Measurements from ENCODE around the gene GPANK1. TPM values are rescaled to one million over a fixed set of nuclear protein-coding genes. Genes with fewer than 3 reads are reported as not detected.

GPANK1 gene
- total RNA-seq, 1 donor from 2014 or later, result 16.2 TPM

Small RNAs within 50 kb of the gene (small RNA-seq; reads per million reads assigned to genes)
- gene MIR4646 (not detected), gene MIR6832 (not detected), gene RF00019 (not detected), gene SNORA38 (3.2 reads per million, percentile 88 among the genes with 10 or more reads in this experiment), gene UQCRHP1 (not detected)

Other genes with a start within 250 kb of the GPANK1 start
- 0.52 TPM for gene MICB, start 166.9 kb downstream of the GPANK1 start, total RNA-seq
- gene MCCD1, start 136.0 kb downstream of the GPANK1 start, total RNA-seq, result not detected
- 436 TPM for gene DDX39B, start 123.0 kb downstream of the GPANK1 start, total RNA-seq
- 1.0 TPM for gene ATP6V1G2, start 118.4 kb downstream of the GPANK1 start, total RNA-seq
- 20.4 TPM for gene NFKBIL1, start 117.4 kb downstream of the GPANK1 start, total RNA-seq
- not detected for gene LTA, start 92.7 kb downstream of the GPANK1 start, total RNA-seq
- not detected for gene TNF, start 89.4 kb downstream of the GPANK1 start, total RNA-seq
- gene LTB, start 82.6 kb downstream of the GPANK1 start, total RNA-seq, result 2.1 TPM
- 3.7 TPM for gene LST1, start 78.7 kb downstream of the GPANK1 start, total RNA-seq
- not detected for gene NCR3, start 72.0 kb downstream of the GPANK1 start, total RNA-seq
- gene AIF1, start 49.8 kb downstream of the GPANK1 start, total RNA-seq, result 19.8 TPM
- gene PRRC2A, start 44.3 kb downstream of the GPANK1 start, total RNA-seq, result 30.8 TPM
- gene BAG6, start 12.3 kb downstream of the GPANK1 start, total RNA-seq, result 118 TPM
- 1.0 TPM for gene APOM, start 9.1 kb downstream of the GPANK1 start, total RNA-seq
- gene C6orf47, start 4.2 kb downstream of the GPANK1 start, total RNA-seq, result 18.3 TPM
- 68.4 TPM for gene CSNK2B, start 1.1 kb upstream of the GPANK1 start, total RNA-seq
- 2.6 TPM for gene LY6G5B, start 5.0 kb upstream of the GPANK1 start, total RNA-seq
- not detected for gene LY6G5C, start 16.1 kb upstream of the GPANK1 start, total RNA-seq
- 50.1 TPM for gene ABHD16A, start 38.3 kb upstream of the GPANK1 start, total RNA-seq
- gene LY6G6F, start 41.9 kb upstream of the GPANK1 start, total RNA-seq, result not detected
- not detected for gene LY6G6D, start 50.4 kb upstream of the GPANK1 start, total RNA-seq
- gene LY6G6C, start 56.7 kb upstream of the GPANK1 start, total RNA-seq, result not detected
- gene MPIG6B, start 58.4 kb upstream of the GPANK1 start, total RNA-seq, result 0.52 TPM
- gene DDAH2, start 64.3 kb upstream of the GPANK1 start, total RNA-seq, result 73.1 TPM
- gene CLIC1, start 71.5 kb upstream of the GPANK1 start, total RNA-seq, result 152 TPM
- gene MSH5, start 75.0 kb upstream of the GPANK1 start, total RNA-seq, result 3.1 TPM
- gene SAPCD1, start 97.7 kb upstream of the GPANK1 start, total RNA-seq, result 1.0 TPM
- gene VWA7, start 112.3 kb upstream of the GPANK1 start, total RNA-seq, result 1.0 TPM
- 42.3 TPM for gene VARS1, start 130.8 kb upstream of the GPANK1 start, total RNA-seq
- 45.9 TPM for gene LSM2, start 142.0 kb upstream of the GPANK1 start, total RNA-seq
- 5.2 TPM for gene HSPA1L, start 150.3 kb upstream of the GPANK1 start, total RNA-seq
- 133 TPM for gene HSPA1A, start 150.5 kb upstream of the GPANK1 start, total RNA-seq
- gene HSPA1B, start 162.7 kb upstream of the GPANK1 start, total RNA-seq, result 117 TPM
- gene NEU1, start 197.8 kb upstream of the GPANK1 start, total RNA-seq, result 23.0 TPM
- gene SLC44A4, start 214.0 kb upstream of the GPANK1 start, total RNA-seq, result 0.52 TPM
- 24.0 TPM for gene EHMT2, start 232.7 kb upstream of the GPANK1 start, total RNA-seq
- gene ZBTB12, start 237.1 kb upstream of the GPANK1 start, total RNA-seq, result 6.3 TPM

Data from skeletal muscle tissue (tissue), 2 donors.